H1 (cell line): Measurements from ENCODE around the gene SEL1L3. TPM values are rescaled to one million over a fixed set of nuclear protein-coding genes. Genes with fewer than 3 reads are reported as not detected.

Source experiments
- ATF3 ChIP-seq: IDR thresholded peaks from 2 replicates; pipeline ENCODE4 v1.6.1; 2011; ENCODE audit warnings: low read depth, mild to moderate bottlenecking, low read length; ENCODE audit not compliant: insufficient read depth
- BRCA1 ChIP-seq: IDR thresholded peaks from 2 replicates; pipeline ENCODE4 v1.6.1; 2012; ENCODE audit warnings: low read depth, low read length, improper control_type of control experiment
- CREB1 ChIP-seq: IDR thresholded peaks from 2 replicates; pipeline ENCODE4 v1.6.1; 2012; ENCODE audit warnings: inconsistent platforms
- MAFK ChIP-seq: IDR thresholded peaks from 2 replicates; pipeline ENCODE4 v1.6.1; 2012; ENCODE audit warnings: low read depth, mild to moderate bottlenecking, improper control_type of control experiment, low read length
- SP4 ChIP-seq: IDR thresholded peaks from 2 replicates; pipeline ENCODE4 v1.6.1; 2012; ENCODE audit warnings: low read length, inconsistent platforms
- TBP ChIP-seq: IDR thresholded peaks from 2 replicates; pipeline ENCODE4 v1.6.1; 2011; ENCODE audit warnings: low read depth, low read length, improper control_type of control experiment
- polyA plus RNA-seq, 7 experiments: library from polyadenylated mRNA; depleted of rRNA in 3 of 7; stranded (reverse) in 5 of 7; unstranded in 2 of 7; fragments of >200 nt in 5 of 7; fragments of 200-250 nt in 2 of 7; gene quantifications; 1 replicate in 5 of 7; 2 replicates in 1 of 7; 4 replicates in 1 of 7; pipeline versions ENCODE4 v1.2.1 to v1.2.3, GENCODE V29; 2011 to 2013; ENCODE audit warnings: missing spikeins in 2 of 7, mixed read lengths in 2 of 7
- total RNA-seq: library from RNA; stranded (reverse); fragmentation: NEBNext Ultra II Directional; extraction: Animal tissue kit (Norgen Biotek cat#: 25700); gene quantifications from 2 replicates; pipeline ENCODE4 v1.2.1, GENCODE V29; 2021

Gene SEL1L3
- total and polyA plus RNA-seq, 2 of the 8 experiments (the other 6 are each of a cell fraction or from before 2014, with no cell fraction given), result 18.2 to 54.0 TPM

- TF ChIP-seq ATF3 (no peak), MAFK (no peak), BRCA1 (no peak), CREB1 (no peak), SP4 (no peak), TBP (no peak)
Measured at GRCh38 chr4:25904748-25905082, 41.9 kb upstream of the SEL1L3 start (continued).
